IMR-90 (cell line): Measurements from ENCODE around the gene TMEM161A. TPM values are rescaled to one million over a fixed set of nuclear protein-coding genes. Genes with fewer than 3 reads are reported as not detected.

ENCODE experiments used
- ATAC-seq: fragments of 200-7000 bp; cut with Tn5 transposase; 2 replicates; pipeline ENCODE4 v1.9.1; 2020; ENCODE audit warnings: low read depth, mild to moderate bottlenecking, moderate library complexity
- BruUV-seq: library from RNA; stranded (reverse); fragments of 400-500 nt; replicated peaks from 2 replicates; lab custom pipeline; 2021; lab: Mats Ljungman, UMichigan
- CTCF ChIA-PET: fragments of 300-600 bp; formaldehyde crosslinking; extraction: SDS; loops from one replicate; lab custom pipeline; 2021; ENCODE audit warnings: antibody characterized with exemption; lab: Yijun Ruan, JAX
- POLR2A ChIA-PET: fragments of 300-600 bp; sonication (Branson Sonifier 250); formaldehyde crosslinking; loops from one replicate; lab custom pipeline; 2022; ENCODE audit warnings: antibody characterized with exemption; ENCODE audit not compliant: unreplicated experiment; lab: Charles Lee
- DNase-seq: peaks from one replicate; pipeline ENCODE4 v3.0.0; 2013
- H2AFZ ChIP-seq: replicated peaks from 2 replicates; pipeline ENCODE3; 2013; ENCODE audit warnings: low read length, mild to moderate bottlenecking; ENCODE audit not compliant: poor library complexity
- H2AK5ac ChIP-seq: 2 replicates; pipeline ENCODE4 v1.6.1; 2013; ENCODE audit warnings: low read depth, low read length, inconsistent platforms
- H2AK9ac ChIP-seq: replicated peaks from 2 replicates; pipeline ENCODE3; 2013; ENCODE audit warnings: mild to moderate bottlenecking, low read depth, low read length, moderate library complexity; ENCODE audit not compliant: poor library complexity
- H2BK120ac ChIP-seq: 2 replicates; pipeline ENCODE4 v1.6.1; 2013; ENCODE audit warnings: low read depth, low read length, inconsistent platforms
- H2BK15ac ChIP-seq: 3 replicates; pipeline ENCODE4 v1.6.1; 2013; ENCODE audit warnings: low read depth, low read length, inconsistent platforms
- H2BK20ac ChIP-seq: 2 replicates; pipeline ENCODE4 v1.6.1; 2013; ENCODE audit warnings: low read depth, mild to moderate bottlenecking, inconsistent platforms, low read length, moderate library complexity
- H2BK5ac ChIP-seq: 2 replicates; pipeline ENCODE4 v1.6.1; 2013; ENCODE audit warnings: mild to moderate bottlenecking, low read depth, low read length, inconsistent platforms; ENCODE audit not compliant: poor library complexity, severe bottlenecking
- H3K14ac ChIP-seq: replicated peaks from 2 replicates; pipeline ENCODE4 v1.6.1; 2013; ENCODE audit warnings: low read depth, low read length, inconsistent platforms
- H3K18ac ChIP-seq: 2 replicates; pipeline ENCODE4 v1.6.1; 2013; ENCODE audit warnings: low read depth, low read length, control low read depth
- H3K23ac ChIP-seq: 2 replicates; pipeline ENCODE4 v1.6.1; 2013; ENCODE audit warnings: low read depth, low read length, inconsistent platforms
- H3K27ac ChIP-seq: 2 replicates; pipeline ENCODE4 v1.5.1; 2013; ENCODE audit warnings: mild to moderate bottlenecking, control low read depth, low read length; ENCODE audit not compliant: insufficient read depth
- H3K27me3 ChIP-seq: 2 replicates; pipeline ENCODE4 v1.6.1; 2013; ENCODE audit warnings: low read length; ENCODE audit not compliant: control insufficient read depth, insufficient read depth
- H3K36me3 ChIP-seq: 2 replicates; pipeline ENCODE4 v1.6.1; 2013; ENCODE audit warnings: low read length, mixed read lengths; ENCODE audit not compliant: control insufficient read depth, insufficient read depth
- H3K4ac ChIP-seq: 2 replicates; pipeline ENCODE4 v1.6.1; 2013; ENCODE audit warnings: low read depth, low read length, inconsistent platforms
- H3K4me1 ChIP-seq: 2 replicates; pipeline ENCODE4 v1.6.1; 2013; ENCODE audit warnings: low read length, mixed read lengths; ENCODE audit not compliant: control insufficient read depth, insufficient read depth
- H3K4me2 ChIP-seq: 2 replicates; pipeline ENCODE4 v1.6.1; 2013; ENCODE audit warnings: low read depth, mild to moderate bottlenecking, control low read depth, low read length, moderate library complexity
- H3K4me3 ChIP-seq: 2 replicates; pipeline ENCODE4 v1.5.1; 2013; ENCODE audit warnings: low read depth, mild to moderate bottlenecking, control low read depth, low read length, moderate library complexity; ENCODE audit not compliant: insufficient read depth
- H3K56ac ChIP-seq: 2 replicates; pipeline ENCODE4 v1.6.1; 2013; ENCODE audit warnings: low read length, inconsistent platforms; ENCODE audit not compliant: insufficient read depth; ENCODE audit errors: extremely low read depth
- H3K79me1 ChIP-seq, 2 experiments: 2 replicates each; pipeline ENCODE4 v1.6.1; 2013; ENCODE audit warnings: low read length in 2 of 2, inconsistent platforms in 1 of 2, low read depth in 1 of 2
- H3K9ac ChIP-seq: 2 replicates; pipeline ENCODE4 v1.6.1; 2013; ENCODE audit warnings: low read depth, low read length, control low read depth
- H3K9me1 ChIP-seq: 2 replicates; pipeline ENCODE4 v1.6.1; 2013; ENCODE audit warnings: low read length, inconsistent platforms; ENCODE audit not compliant: insufficient read depth
- H3K9me3 ChIP-seq: 2 replicates; pipeline ENCODE4 v1.6.1; 2013; ENCODE audit warnings: low read length; ENCODE audit not compliant: control insufficient read depth, insufficient read depth
- H4K20me1 ChIP-seq: 2 replicates; pipeline ENCODE4 v1.6.1; 2013; ENCODE audit warnings: low read length, inconsistent platforms; ENCODE audit not compliant: insufficient read depth
- H4K5ac ChIP-seq: 2 replicates; pipeline ENCODE4 v1.6.1; 2013; ENCODE audit warnings: mild to moderate bottlenecking, low read depth, low read length, control low read depth
- H4K8ac ChIP-seq, 2 experiments: 2 replicates each; pipeline ENCODE4 v1.6.1; 2013; ENCODE audit warnings: low read depth in 2 of 2, low read length in 2 of 2, control low read depth in 1 of 2, inconsistent platforms in 1 of 2
- H4K91ac ChIP-seq: 2 replicates; pipeline ENCODE4 v1.6.1; 2013; ENCODE audit warnings: low read depth, low read length, inconsistent platforms; ENCODE audit not compliant: insufficient read depth
- BHLHE40 ChIP-seq: fragments of 150-350 bp; IDR thresholded peaks from 2 replicates; pipeline ENCODE4 v1.6.1; 2016; ENCODE audit warnings: mild to moderate bottlenecking, low read depth, low read length
- CHD1 ChIP-seq: IDR thresholded peaks from 2 replicates; pipeline ENCODE4 v1.6.1; 2012; ENCODE audit warnings: low read depth, low read length, improper control_type of control experiment
- ELK1 ChIP-seq: fragments of 150-350 bp; IDR thresholded peaks from 2 replicates; pipeline ENCODE4 v1.6.1; 2016; ENCODE audit warnings: low read depth, mild to moderate bottlenecking, low read length, moderate library complexity, borderline replicate concordance
- FOS ChIP-seq: fragments of 150-350 bp; IDR thresholded peaks from 2 replicates; pipeline ENCODE4 v1.6.1; 2016; ENCODE audit warnings: low read depth, low read length
- MAFK ChIP-seq: IDR thresholded peaks from 2 replicates; pipeline ENCODE4 v1.6.1; 2012; ENCODE audit warnings: low read depth, low read length, improper control_type of control experiment
- MAZ ChIP-seq: IDR thresholded peaks from 2 replicates; pipeline ENCODE4 v1.6.1; 2012; ENCODE audit warnings: low read depth, mild to moderate bottlenecking, low read length, improper control_type of control experiment, moderate library complexity, borderline replicate concordance
- MXI1 ChIP-seq: IDR thresholded peaks from 2 replicates; pipeline ENCODE4 v1.6.1; 2012; ENCODE audit warnings: low read depth, mild to moderate bottlenecking, low read length, moderate library complexity, borderline replicate concordance
- NFE2L2 ChIP-seq: fragments of 150-350 bp; IDR thresholded peaks from 2 replicates; pipeline ENCODE4 v1.6.1; 2016; ENCODE audit warnings: low read depth, mild to moderate bottlenecking, low read length
- POLR2A ChIP-seq: IDR thresholded peaks from 2 replicates; pipeline ENCODE4 v1.6.1; 2012; ENCODE audit warnings: mild to moderate bottlenecking, low read depth, low read length
- RAD21 ChIP-seq: IDR thresholded peaks from 2 replicates; pipeline ENCODE4 v1.6.1; 2012; ENCODE audit warnings: low read length, improper control_type of control experiment
- RFX5 ChIP-seq: IDR thresholded peaks from 2 replicates; pipeline ENCODE4 v1.8.0; 2012; ENCODE audit warnings: low read depth, mild to moderate bottlenecking, low read length, moderate library complexity
- SMC3 ChIP-seq: fragments of 150-350 bp; IDR thresholded peaks from 2 replicates; pipeline ENCODE4 v1.6.1; 2016; ENCODE audit warnings: low read depth, mild to moderate bottlenecking, antibody characterized with exemption, low read length, moderate library complexity
- WGBS, 2 experiments: methylation state at CpG; one replicate each; pipeline versions ENCODE4 v1.1.5 to v1.1.7; 2013; ENCODE audit warnings: missing lambda C conversion rate in 2 of 2; ENCODE audit not compliant: insufficient read length in 1 of 2; ENCODE audit errors: extremely low coverage in 2 of 2; 5-methylcytosine and 5-hydroxymethylcytosine counted together
- dilution Hi-C: fragments of 300-500 bp; cut with HindIII; formaldehyde crosslinking; loops from one replicate; pipeline ENCODE4 v1.14.3; 2018; ENCODE audit warnings: low sequenced_read_pairs; ENCODE audit not compliant: unreplicated experiment
- in situ Hi-C: fragments of 300-500 bp; cut with MboI; formaldehyde crosslinking; loops from 3 replicates; pipeline ENCODE4 v1.14.3; 2019; ENCODE audit warnings: low sequenced_read_pairs, inconsistent platforms, mixed read lengths
- intact Hi-C: fragments of 100-400 bp; cut with micrococcal nuclease; formaldehyde crosslinking; loops from 2 replicates; pipeline ENCODE4 v1.10.0; 2022
- polyA plus RNA-seq, 3 experiments: library from polyadenylated mRNA; depleted of rRNA; stranded (reverse); fragments of >200 nt; gene quantifications; 2 replicates each; pipeline ENCODE4 v1.2.3, GENCODE V29; 2012; ENCODE audit warnings: low replicate concordance in 1 of 3
- total RNA-seq: library from RNA; depleted of rRNA; stranded (reverse); fragments of >200 nt; gene quantifications from 2 replicates; pipeline ENCODE4 v1.2.3, GENCODE V29; 2012
- TF ChIP-seq, protein P1 (sequence below): conservative IDR thresholded peaks from 2 replicates; pipeline ENCODE4 v1.5.1; 2012; ENCODE audit warnings: mild to moderate bottlenecking, low read depth, low read length, improper control_type of control experiment
- TF ChIP-seq, protein P2 (sequence below): fragments of 150-350 bp; IDR thresholded peaks from 2 replicates; pipeline ENCODE4 v1.6.1; 2017; ENCODE audit warnings: mild to moderate bottlenecking, antibody characterized with exemption, low read length, low read depth

TMEM161A gene
- total and polyA plus RNA-seq, 2 of the 4 experiments (the other 2 are of a cell fraction) = 11.1 to 34.8 TPM

DNA sequence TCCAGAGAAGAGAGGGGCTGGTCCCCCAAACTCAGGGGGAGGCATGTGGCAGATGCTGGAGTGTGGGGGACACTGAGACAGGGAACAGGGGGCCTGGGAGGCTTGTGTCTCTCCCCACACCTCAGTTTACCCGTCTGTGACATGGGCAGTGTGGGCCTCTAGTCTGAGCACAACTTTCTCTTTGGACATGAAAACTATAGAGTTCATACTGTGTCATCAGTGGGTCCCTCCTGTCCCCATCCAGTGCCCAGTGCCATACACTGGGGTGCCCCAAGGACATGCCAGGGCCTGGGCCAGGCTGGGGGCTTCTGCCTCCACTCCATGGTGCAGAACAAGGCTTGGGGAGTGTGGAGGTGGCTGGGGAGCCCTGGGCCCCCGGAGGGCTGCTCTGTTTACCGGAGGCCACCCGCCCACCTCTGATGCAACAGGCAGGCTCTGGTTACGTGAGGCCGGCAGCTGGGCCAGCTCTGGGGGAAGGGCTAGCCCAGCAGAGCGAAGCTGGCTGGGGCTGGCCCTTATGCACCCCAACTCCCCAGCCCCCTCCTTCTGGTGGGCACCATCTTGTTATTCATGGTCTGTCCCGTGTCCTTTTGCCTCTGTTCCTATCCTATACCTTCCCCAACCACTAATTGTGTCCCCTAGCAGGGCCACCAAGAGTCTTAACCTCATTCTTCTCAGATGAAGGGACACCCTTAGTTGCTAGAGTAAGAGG, 33.7 kb upstream of the TMEM161A start:
- H3K27me3 ChIP-seq = no peaks in the 10 kb centered on the region
- in situ Hi-C loops (no loop called here), intact Hi-C loops (loop anchor here (10.0 kb wide), 1 partner anchor 107 kb away; the partner anchor contains the start of gene SLC25A42), dilution Hi-C loops (no loop called here)
- H4K91ac ChIP-seq = peak overlapping the region; percentile 99
- H2BK120ac ChIP-seq = peak overlapping the region; percentile 99
- no peaks in the 10 kb centered on the region for H3K9me3 ChIP-seq
- 46% methylated on average over 4 of the region's 8 CpGs; no CpG with 5 or more reads in 1 of the 2 experiments for WGBS, 2 experiments
- peaks cover 5% of the 10 kb centered on the region; the same call in 1 of the 2 replicates for H3K36me3 ChIP-seq
- H2AK5ac ChIP-seq = peak overlapping the region; percentile 98
- CTCF ChIA-PET = no interaction called here
- H3K4me2 ChIP-seq = peak overlapping the region; percentile 66
- peak overlapping the region; percentile 96 for H3K14ac ChIP-seq
- peak overlapping the region; percentile 39 for H2AFZ ChIP-seq
- DNase-seq = peak; percentile 78
- no peaks in the 10 kb centered on the region for H3K79me1 ChIP-seq
- H2AK9ac ChIP-seq = peak overlapping the region; percentile 96
- peaks cover 11% of the 10 kb centered on the region for H3K9me1 ChIP-seq
- H3K9ac ChIP-seq = peak overlapping the region; percentile 68
- H2BK5ac ChIP-seq = peak overlapping the region; percentile 69
- H3K18ac ChIP-seq = peak overlapping the region; percentile 95
- peak overlapping the region; percentile 98 for H4K5ac ChIP-seq
- no peaks in the 10 kb centered on the region; the same call in 1 of the 2 replicates for H4K20me1 ChIP-seq
- H2BK15ac ChIP-seq = peak overlapping the region; percentile 97
- peak overlapping the region; percentile 63; the same call in 1 of the 2 replicates for H3K56ac ChIP-seq
- POLR2A ChIA-PET = no interaction called here
- H2BK20ac ChIP-seq = peak overlapping the region; percentile 96
- peak; percentile 86 for ATAC-seq
- peaks cover 24% of the 10 kb centered on the region for H3K4me1 ChIP-seq
- peak overlapping the region; percentile 92 to 97 for H4K8ac ChIP-seq
- peak overlapping the region; percentile 98 for H3K4ac ChIP-seq
- H3K27ac ChIP-seq = peak overlapping the region; percentile 80
- no peak overlapping the region for H3K4me3 ChIP-seq
- peak overlapping the region; percentile 91 for H3K23ac ChIP-seq
- no TSS peak for BruUV-seq
- TF ChIP-seq FOS (no peak), BHLHE40 (peak; percentile 18; the same call in 1 of the 2 replicates), ELK1 (no peak), SMC3 (no peak), RAD21 (no peak), MAZ (peak; percentile 96; the same call in 1 of the 2 replicates), CHD1 (no peak), MAFK (no peak), RFX5 (no peak), POLR2A (no peak), MXI1 (no peak), NFE2L2 (no peak)
- TF ChIP-seq, protein P1, sequence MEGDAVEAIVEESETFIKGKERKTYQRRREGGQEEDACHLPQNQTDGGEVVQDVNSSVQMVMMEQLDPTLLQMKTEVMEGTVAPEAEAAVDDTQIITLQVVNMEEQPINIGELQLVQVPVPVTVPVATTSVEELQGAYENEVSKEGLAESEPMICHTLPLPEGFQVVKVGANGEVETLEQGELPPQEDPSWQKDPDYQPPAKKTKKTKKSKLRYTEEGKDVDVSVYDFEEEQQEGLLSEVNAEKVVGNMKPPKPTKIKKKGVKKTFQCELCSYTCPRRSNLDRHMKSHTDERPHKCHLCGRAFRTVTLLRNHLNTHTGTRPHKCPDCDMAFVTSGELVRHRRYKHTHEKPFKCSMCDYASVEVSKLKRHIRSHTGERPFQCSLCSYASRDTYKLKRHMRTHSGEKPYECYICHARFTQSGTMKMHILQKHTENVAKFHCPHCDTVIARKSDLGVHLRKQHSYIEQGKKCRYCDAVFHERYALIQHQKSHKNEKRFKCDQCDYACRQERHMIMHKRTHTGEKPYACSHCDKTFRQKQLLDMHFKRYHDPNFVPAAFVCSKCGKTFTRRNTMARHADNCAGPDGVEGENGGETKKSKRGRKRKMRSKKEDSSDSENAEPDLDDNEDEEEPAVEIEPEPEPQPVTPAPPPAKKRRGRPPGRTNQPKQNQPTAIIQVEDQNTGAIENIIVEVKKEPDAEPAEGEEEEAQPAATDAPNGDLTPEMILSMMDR = no peak
- TF ChIP-seq, protein P2, sequence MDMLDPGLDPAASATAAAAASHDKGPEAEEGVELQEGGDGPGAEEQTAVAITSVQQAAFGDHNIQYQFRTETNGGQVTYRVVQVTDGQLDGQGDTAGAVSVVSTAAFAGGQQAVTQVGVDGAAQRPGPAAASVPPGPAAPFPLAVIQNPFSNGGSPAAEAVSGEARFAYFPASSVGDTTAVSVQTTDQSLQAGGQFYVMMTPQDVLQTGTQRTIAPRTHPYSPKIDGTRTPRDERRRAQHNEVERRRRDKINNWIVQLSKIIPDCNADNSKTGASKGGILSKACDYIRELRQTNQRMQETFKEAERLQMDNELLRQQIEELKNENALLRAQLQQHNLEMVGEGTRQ = no peak
